IMR-90 (cell line): ENCODE results near the gene CD93. TPM values are rescaled to one million over a fixed set of nuclear protein-coding genes. Genes with fewer than 3 reads are reported as not detected.

ENCODE experiments used
- ATAC-seq: fragments of 200-7000 bp; cut with Tn5 transposase; 2 replicates; pipeline ENCODE4 v1.9.1; 2020; ENCODE audit warnings: low read depth, mild to moderate bottlenecking, moderate library complexity
- BruUV-seq: library from RNA; stranded (reverse); fragments of 400-500 nt; replicated peaks from 2 replicates; lab custom pipeline; 2021; lab: Mats Ljungman, UMichigan
- CTCF ChIA-PET: fragments of 300-600 bp; formaldehyde crosslinking; extraction: SDS; loops from one replicate; lab custom pipeline; 2021; ENCODE audit warnings: antibody characterized with exemption; lab: Yijun Ruan, JAX
- POLR2A ChIA-PET: fragments of 300-600 bp; sonication (Branson Sonifier 250); formaldehyde crosslinking; loops from one replicate; lab custom pipeline; 2022; ENCODE audit warnings: antibody characterized with exemption; ENCODE audit not compliant: unreplicated experiment; lab: Charles Lee
- DNase-seq: peaks from one replicate; pipeline ENCODE4 v3.0.0; 2013
- H2AFZ ChIP-seq: replicated peaks from 2 replicates; pipeline ENCODE3; 2013; ENCODE audit warnings: low read length, mild to moderate bottlenecking; ENCODE audit not compliant: poor library complexity
- H2AK5ac ChIP-seq: 2 replicates; pipeline ENCODE4 v1.6.1; 2013; ENCODE audit warnings: low read depth, low read length, inconsistent platforms
- H2AK9ac ChIP-seq: replicated peaks from 2 replicates; pipeline ENCODE3; 2013; ENCODE audit warnings: mild to moderate bottlenecking, low read depth, low read length, moderate library complexity; ENCODE audit not compliant: poor library complexity
- H2BK120ac ChIP-seq: 2 replicates; pipeline ENCODE4 v1.6.1; 2013; ENCODE audit warnings: low read depth, low read length, inconsistent platforms
- H2BK15ac ChIP-seq: 3 replicates; pipeline ENCODE4 v1.6.1; 2013; ENCODE audit warnings: low read depth, low read length, inconsistent platforms
- H2BK20ac ChIP-seq: 2 replicates; pipeline ENCODE4 v1.6.1; 2013; ENCODE audit warnings: low read depth, mild to moderate bottlenecking, inconsistent platforms, low read length, moderate library complexity
- H2BK5ac ChIP-seq: 2 replicates; pipeline ENCODE4 v1.6.1; 2013; ENCODE audit warnings: mild to moderate bottlenecking, low read depth, low read length, inconsistent platforms; ENCODE audit not compliant: poor library complexity, severe bottlenecking
- H3K14ac ChIP-seq: replicated peaks from 2 replicates; pipeline ENCODE4 v1.6.1; 2013; ENCODE audit warnings: low read depth, low read length, inconsistent platforms
- H3K18ac ChIP-seq: 2 replicates; pipeline ENCODE4 v1.6.1; 2013; ENCODE audit warnings: low read depth, low read length, control low read depth
- H3K23ac ChIP-seq: 2 replicates; pipeline ENCODE4 v1.6.1; 2013; ENCODE audit warnings: low read depth, low read length, inconsistent platforms
- H3K27ac ChIP-seq: 2 replicates; pipeline ENCODE4 v1.5.1; 2013; ENCODE audit warnings: mild to moderate bottlenecking, control low read depth, low read length; ENCODE audit not compliant: insufficient read depth
- H3K27me3 ChIP-seq: 2 replicates; pipeline ENCODE4 v1.6.1; 2013; ENCODE audit warnings: low read length; ENCODE audit not compliant: control insufficient read depth, insufficient read depth
- H3K36me3 ChIP-seq: 2 replicates; pipeline ENCODE4 v1.6.1; 2013; ENCODE audit warnings: low read length, mixed read lengths; ENCODE audit not compliant: control insufficient read depth, insufficient read depth
- H3K4ac ChIP-seq: 2 replicates; pipeline ENCODE4 v1.6.1; 2013; ENCODE audit warnings: low read depth, low read length, inconsistent platforms
- H3K4me1 ChIP-seq: 2 replicates; pipeline ENCODE4 v1.6.1; 2013; ENCODE audit warnings: low read length, mixed read lengths; ENCODE audit not compliant: control insufficient read depth, insufficient read depth
- H3K4me2 ChIP-seq: 2 replicates; pipeline ENCODE4 v1.6.1; 2013; ENCODE audit warnings: low read depth, mild to moderate bottlenecking, control low read depth, low read length, moderate library complexity
- H3K4me3 ChIP-seq: 2 replicates; pipeline ENCODE4 v1.5.1; 2013; ENCODE audit warnings: low read depth, mild to moderate bottlenecking, control low read depth, low read length, moderate library complexity; ENCODE audit not compliant: insufficient read depth
- H3K56ac ChIP-seq: 2 replicates; pipeline ENCODE4 v1.6.1; 2013; ENCODE audit warnings: low read length, inconsistent platforms; ENCODE audit not compliant: insufficient read depth; ENCODE audit errors: extremely low read depth
- H3K79me1 ChIP-seq, 2 experiments: 2 replicates each; pipeline ENCODE4 v1.6.1; 2013; ENCODE audit warnings: low read length in 2 of 2, inconsistent platforms in 1 of 2, low read depth in 1 of 2
- H3K9ac ChIP-seq: 2 replicates; pipeline ENCODE4 v1.6.1; 2013; ENCODE audit warnings: low read depth, low read length, control low read depth
- H3K9me1 ChIP-seq: 2 replicates; pipeline ENCODE4 v1.6.1; 2013; ENCODE audit warnings: low read length, inconsistent platforms; ENCODE audit not compliant: insufficient read depth
- H3K9me3 ChIP-seq: 2 replicates; pipeline ENCODE4 v1.6.1; 2013; ENCODE audit warnings: low read length; ENCODE audit not compliant: control insufficient read depth, insufficient read depth
- H4K20me1 ChIP-seq: 2 replicates; pipeline ENCODE4 v1.6.1; 2013; ENCODE audit warnings: low read length, inconsistent platforms; ENCODE audit not compliant: insufficient read depth
- H4K5ac ChIP-seq: 2 replicates; pipeline ENCODE4 v1.6.1; 2013; ENCODE audit warnings: mild to moderate bottlenecking, low read depth, low read length, control low read depth
- H4K8ac ChIP-seq, 2 experiments: 2 replicates each; pipeline ENCODE4 v1.6.1; 2013; ENCODE audit warnings: low read depth in 2 of 2, low read length in 2 of 2, control low read depth in 1 of 2, inconsistent platforms in 1 of 2
- H4K91ac ChIP-seq: 2 replicates; pipeline ENCODE4 v1.6.1; 2013; ENCODE audit warnings: low read depth, low read length, inconsistent platforms; ENCODE audit not compliant: insufficient read depth
- RAD21 ChIP-seq: IDR thresholded peaks from 2 replicates; pipeline ENCODE4 v1.6.1; 2012; ENCODE audit warnings: low read length, improper control_type of control experiment
- RFX5 ChIP-seq: IDR thresholded peaks from 2 replicates; pipeline ENCODE4 v1.8.0; 2012; ENCODE audit warnings: low read depth, mild to moderate bottlenecking, low read length, moderate library complexity
- WGBS, 2 experiments: methylation state at CpG; one replicate each; pipeline versions ENCODE4 v1.1.5 to v1.1.7; 2013; ENCODE audit warnings: missing lambda C conversion rate in 2 of 2; ENCODE audit not compliant: insufficient read length in 1 of 2; ENCODE audit errors: extremely low coverage in 2 of 2; 5-methylcytosine and 5-hydroxymethylcytosine counted together
- dilution Hi-C: fragments of 300-500 bp; cut with HindIII; formaldehyde crosslinking; loops from one replicate; pipeline ENCODE4 v1.14.3; 2018; ENCODE audit warnings: low sequenced_read_pairs; ENCODE audit not compliant: unreplicated experiment
- in situ Hi-C: fragments of 300-500 bp; cut with MboI; formaldehyde crosslinking; loops from 3 replicates; pipeline ENCODE4 v1.14.3; 2019; ENCODE audit warnings: low sequenced_read_pairs, inconsistent platforms, mixed read lengths
- intact Hi-C: fragments of 100-400 bp; cut with micrococcal nuclease; formaldehyde crosslinking; loops from 2 replicates; pipeline ENCODE4 v1.10.0; 2022
- polyA plus RNA-seq, 3 experiments: library from polyadenylated mRNA; depleted of rRNA; stranded (reverse); fragments of >200 nt; gene quantifications; 2 replicates each; pipeline ENCODE4 v1.2.3, GENCODE V29; 2012; ENCODE audit warnings: low replicate concordance in 1 of 3
- total RNA-seq: library from RNA; depleted of rRNA; stranded (reverse); fragments of >200 nt; gene quantifications from 2 replicates; pipeline ENCODE4 v1.2.3, GENCODE V29; 2012

CD93 gene
- total and polyA plus RNA-seq, 2 of the 4 experiments (the other 2 are of a cell fraction): under 0.01 to 0.02 TPM

- peaks cover 9% of the 10 kb centered on the region for H3K4me1 ChIP-seq
- no peak overlapping the region for H4K8ac ChIP-seq
- no peaks in the 10 kb centered on the region for H3K79me1 ChIP-seq
- DNase-seq (no peak), ATAC-seq (no peak)
- peaks cover 6% of the 10 kb centered on the region; the same call in 1 of the 2 replicates for H3K27me3 ChIP-seq
- no peak overlapping the region for H3K23ac ChIP-seq
- H2BK15ac ChIP-seq: no peak overlapping the region
- H3K56ac ChIP-seq: no peak overlapping the region
- H2BK120ac ChIP-seq: no peak overlapping the region
- no peak overlapping the region for H2AK5ac ChIP-seq
- no peak overlapping the region for H2AK9ac ChIP-seq
- in situ Hi-C loops: no loop called here
- H3K27ac ChIP-seq: no peak overlapping the region
- TF ChIP-seq RAD21: no peak
- no peak for TF ChIP-seq RFX5
- H2BK5ac ChIP-seq: no peak overlapping the region
- H3K9me1 ChIP-seq: no peaks in the 10 kb centered on the region
- no peak overlapping the region for H3K9ac ChIP-seq
- no peak overlapping the region for H2BK20ac ChIP-seq
- no TSS peak for BruUV-seq
- H3K4ac ChIP-seq: no peak overlapping the region
- no peaks in the 10 kb centered on the region for H4K20me1 ChIP-seq
- intact Hi-C loops: no loop called here
- no peak overlapping the region for H3K18ac ChIP-seq
- WGBS, 2 experiments: 57% methylated on average over 8 of the region's 15 CpGs; no CpG with 5 or more reads in 1 of the 2 experiments
- no peak overlapping the region for H2AFZ ChIP-seq
- ChIA-PET POLR2A (no interaction called here), CTCF (no interaction called here)
- no peak overlapping the region for H3K4me2 ChIP-seq
- dilution Hi-C loops: no loop called here
- no peak overlapping the region for H4K91ac ChIP-seq
- H3K14ac ChIP-seq: no peak overlapping the region
- no peaks in the 10 kb centered on the region for H3K9me3 ChIP-seq
- no peak overlapping the region for H4K5ac ChIP-seq
- H3K4me3 ChIP-seq: no peak overlapping the region
- no peaks in the 10 kb centered on the region for H3K36me3 ChIP-seq
Observed at GRCh38 chr20:23120936-23121750, 35.0 kb upstream of the CD93 start.
